Measurements from ENCODE around the gene UPK1B.

DNA sequence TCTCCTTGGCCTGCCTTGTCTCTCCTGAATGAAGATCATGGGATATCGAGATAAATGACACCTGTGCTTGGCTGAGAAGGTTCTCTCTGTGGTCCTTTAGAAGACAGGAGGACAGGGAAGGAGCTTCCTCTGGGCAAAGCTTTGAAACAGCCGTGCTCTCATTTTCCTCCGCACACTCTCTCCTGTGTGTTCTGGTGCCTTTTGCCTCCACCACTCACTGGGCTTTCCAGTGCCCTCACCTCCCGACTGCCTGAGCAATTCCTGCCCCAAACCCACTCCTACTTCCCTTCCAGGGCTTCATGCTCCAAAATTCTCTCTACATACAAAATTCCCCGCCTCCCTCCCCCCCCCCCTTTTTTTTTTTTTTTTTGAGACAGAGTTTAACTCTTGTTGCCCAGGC lies 32.3 kb downstream of the UPK1B start:
- no peak for TF ChIP-seq EZH2phosphoT487 (IDR thresholded peaks at IDR 0.05; ENCODE audit: low read length)
- TF ChIP-seq, protein P1, sequence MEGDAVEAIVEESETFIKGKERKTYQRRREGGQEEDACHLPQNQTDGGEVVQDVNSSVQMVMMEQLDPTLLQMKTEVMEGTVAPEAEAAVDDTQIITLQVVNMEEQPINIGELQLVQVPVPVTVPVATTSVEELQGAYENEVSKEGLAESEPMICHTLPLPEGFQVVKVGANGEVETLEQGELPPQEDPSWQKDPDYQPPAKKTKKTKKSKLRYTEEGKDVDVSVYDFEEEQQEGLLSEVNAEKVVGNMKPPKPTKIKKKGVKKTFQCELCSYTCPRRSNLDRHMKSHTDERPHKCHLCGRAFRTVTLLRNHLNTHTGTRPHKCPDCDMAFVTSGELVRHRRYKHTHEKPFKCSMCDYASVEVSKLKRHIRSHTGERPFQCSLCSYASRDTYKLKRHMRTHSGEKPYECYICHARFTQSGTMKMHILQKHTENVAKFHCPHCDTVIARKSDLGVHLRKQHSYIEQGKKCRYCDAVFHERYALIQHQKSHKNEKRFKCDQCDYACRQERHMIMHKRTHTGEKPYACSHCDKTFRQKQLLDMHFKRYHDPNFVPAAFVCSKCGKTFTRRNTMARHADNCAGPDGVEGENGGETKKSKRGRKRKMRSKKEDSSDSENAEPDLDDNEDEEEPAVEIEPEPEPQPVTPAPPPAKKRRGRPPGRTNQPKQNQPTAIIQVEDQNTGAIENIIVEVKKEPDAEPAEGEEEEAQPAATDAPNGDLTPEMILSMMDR (IDR thresholded peaks at IDR 0.05; ENCODE audit: low read length) = no peak

All from MM.1S (cell line).